AG10803 (cell line): ENCODE results near the gene KRT84.

Experiments used
- DNase-seq: peaks from one replicate; pipeline ENCODE4 v3.0.0; 2010; ENCODE audit warnings: low read depth
- H3K4me3 ChIP-seq: 2 replicates; pipeline ENCODE4 v1.5.1; 2011; ENCODE audit warnings: mild to moderate bottlenecking, low read length, control low read depth
- TF ChIP-seq, protein P1 (sequence below): conservative IDR thresholded peaks from 2 replicates; pipeline ENCODE4 v1.5.1; 2011; ENCODE audit warnings: mild to moderate bottlenecking, low read length, control low read depth, inconsistent platforms

KRT84 gene, protein sequence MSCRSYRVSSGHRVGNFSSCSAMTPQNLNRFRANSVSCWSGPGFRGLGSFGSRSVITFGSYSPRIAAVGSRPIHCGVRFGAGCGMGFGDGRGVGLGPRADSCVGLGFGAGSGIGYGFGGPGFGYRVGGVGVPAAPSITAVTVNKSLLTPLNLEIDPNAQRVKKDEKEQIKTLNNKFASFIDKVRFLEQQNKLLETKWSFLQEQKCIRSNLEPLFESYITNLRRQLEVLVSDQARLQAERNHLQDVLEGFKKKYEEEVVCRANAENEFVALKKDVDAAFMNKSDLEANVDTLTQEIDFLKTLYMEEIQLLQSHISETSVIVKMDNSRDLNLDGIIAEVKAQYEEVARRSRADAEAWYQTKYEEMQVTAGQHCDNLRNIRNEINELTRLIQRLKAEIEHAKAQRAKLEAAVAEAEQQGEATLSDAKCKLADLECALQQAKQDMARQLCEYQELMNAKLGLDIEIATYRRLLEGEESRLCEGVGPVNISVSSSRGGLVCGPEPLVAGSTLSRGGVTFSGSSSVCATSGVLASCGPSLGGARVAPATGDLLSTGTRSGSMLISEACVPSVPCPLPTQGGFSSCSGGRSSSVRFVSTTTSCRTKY

DNA sequence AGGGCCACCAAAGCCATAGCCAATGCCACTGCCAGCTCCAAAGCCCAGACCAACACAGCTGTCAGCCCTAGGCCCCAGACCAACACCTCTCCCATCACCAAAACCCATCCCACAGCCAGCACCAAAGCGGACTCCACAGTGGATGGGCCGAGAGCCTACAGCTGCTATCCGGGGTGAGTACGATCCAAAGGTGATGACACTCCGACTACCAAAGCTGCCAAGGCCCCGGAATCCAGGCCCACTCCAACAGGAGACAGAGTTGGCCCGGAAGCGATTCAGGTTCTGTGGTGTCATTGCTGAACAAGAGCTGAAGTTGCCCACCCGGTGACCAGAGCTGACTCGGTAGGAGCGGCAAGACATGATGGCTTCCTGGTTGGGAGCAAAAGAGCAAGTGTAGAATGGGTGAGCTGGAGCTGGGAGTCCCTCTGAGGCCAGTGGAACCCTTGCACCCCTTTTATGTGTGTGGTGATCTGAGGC is at the start of gene KRT84:
TSS of gene KRT84 (minus strand) at position 427 of the 477 bp plus-strand sequence. CDS start at position 360, 67 bp downstream.
- H3K4me3 ChIP-seq, result no peak within 1 kb of the TSS
- DNase-seq, result no peak
- TF ChIP-seq, protein P1, sequence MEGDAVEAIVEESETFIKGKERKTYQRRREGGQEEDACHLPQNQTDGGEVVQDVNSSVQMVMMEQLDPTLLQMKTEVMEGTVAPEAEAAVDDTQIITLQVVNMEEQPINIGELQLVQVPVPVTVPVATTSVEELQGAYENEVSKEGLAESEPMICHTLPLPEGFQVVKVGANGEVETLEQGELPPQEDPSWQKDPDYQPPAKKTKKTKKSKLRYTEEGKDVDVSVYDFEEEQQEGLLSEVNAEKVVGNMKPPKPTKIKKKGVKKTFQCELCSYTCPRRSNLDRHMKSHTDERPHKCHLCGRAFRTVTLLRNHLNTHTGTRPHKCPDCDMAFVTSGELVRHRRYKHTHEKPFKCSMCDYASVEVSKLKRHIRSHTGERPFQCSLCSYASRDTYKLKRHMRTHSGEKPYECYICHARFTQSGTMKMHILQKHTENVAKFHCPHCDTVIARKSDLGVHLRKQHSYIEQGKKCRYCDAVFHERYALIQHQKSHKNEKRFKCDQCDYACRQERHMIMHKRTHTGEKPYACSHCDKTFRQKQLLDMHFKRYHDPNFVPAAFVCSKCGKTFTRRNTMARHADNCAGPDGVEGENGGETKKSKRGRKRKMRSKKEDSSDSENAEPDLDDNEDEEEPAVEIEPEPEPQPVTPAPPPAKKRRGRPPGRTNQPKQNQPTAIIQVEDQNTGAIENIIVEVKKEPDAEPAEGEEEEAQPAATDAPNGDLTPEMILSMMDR, result no peak

DNA sequence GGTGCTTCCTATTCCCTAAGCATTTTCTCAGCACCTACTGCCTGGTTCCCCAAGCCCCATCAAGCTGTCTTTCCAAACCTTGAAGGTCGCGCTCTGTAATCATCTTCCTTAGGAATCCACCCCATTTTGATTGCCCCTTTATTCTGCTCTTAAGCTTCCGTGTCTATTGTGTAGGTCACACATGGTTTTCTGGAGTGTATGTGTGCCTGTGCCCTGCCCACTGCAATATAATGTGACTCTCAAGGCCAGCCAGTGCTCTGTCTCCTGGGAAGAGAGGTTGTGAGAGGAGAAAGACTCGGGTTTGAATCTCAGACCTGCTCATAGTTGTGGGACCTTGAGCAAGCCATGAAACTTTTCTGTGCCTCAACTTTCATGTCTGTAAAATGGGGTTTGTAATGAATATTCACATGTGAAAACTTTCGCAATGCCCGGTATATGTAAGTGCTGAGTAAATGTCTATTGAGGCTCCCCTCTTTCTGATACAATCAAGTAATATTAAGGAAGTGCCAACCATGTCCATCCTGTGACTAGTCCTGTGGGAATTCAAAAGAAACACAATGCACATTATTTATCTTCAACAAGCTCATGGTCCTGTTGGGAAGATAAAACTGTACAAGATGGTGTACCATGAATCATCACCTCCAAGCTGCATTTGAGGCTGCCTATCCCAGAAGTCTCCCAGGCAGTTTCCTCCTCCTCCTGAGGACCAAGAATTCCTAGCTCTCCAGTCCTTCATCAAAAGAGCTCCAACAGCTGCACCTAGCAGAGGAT is 49.5 kb upstream of the KRT84 start:
- TF ChIP-seq, protein P1, result no peak
- DNase-seq, result no peak
- H3K4me3 ChIP-seq, result no peak overlapping the region

DNA sequence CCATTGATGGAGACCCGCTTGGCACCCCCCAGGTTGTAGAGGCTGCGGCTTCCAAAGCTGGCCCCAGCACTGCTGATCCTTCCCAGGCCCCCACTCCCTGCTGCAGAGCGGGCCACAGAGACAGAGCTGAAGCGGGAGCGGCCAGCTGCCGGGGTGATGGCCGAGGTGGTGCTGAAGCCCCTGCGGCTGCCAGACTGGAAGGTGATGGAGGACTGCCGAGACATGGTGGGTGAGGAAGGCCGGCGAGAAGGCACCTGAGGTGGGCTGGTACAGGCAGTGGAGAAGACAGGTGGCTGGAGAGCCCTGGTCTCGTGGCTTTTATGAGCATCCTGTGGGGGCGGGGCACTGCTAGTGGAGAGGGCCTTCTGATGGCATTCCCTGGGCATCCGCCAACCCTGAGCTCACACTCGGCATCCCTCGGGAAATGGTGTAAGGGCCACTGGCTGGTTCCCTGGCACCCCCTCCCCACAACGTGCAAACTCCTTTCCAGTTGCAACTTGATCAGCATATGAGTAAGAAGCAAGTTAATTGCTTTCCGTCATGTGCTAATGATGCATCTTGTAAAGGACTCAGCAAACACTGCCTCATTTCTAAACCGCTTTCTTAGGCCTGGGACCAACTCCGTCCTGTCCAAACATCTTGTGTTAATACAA is 48.8 kb upstream of the KRT84 start, which contains the start of gene KRT75:
TSS of gene KRT75 (minus strand) at position 291 of the 653 bp plus-strand sequence. CDS start at position 224, 67 bp downstream.
- TF ChIP-seq, protein P1, result no peak
- H3K4me3 ChIP-seq, result no peak within 1 kb of the TSS
- DNase-seq, result peak; percentile 17

DNA sequence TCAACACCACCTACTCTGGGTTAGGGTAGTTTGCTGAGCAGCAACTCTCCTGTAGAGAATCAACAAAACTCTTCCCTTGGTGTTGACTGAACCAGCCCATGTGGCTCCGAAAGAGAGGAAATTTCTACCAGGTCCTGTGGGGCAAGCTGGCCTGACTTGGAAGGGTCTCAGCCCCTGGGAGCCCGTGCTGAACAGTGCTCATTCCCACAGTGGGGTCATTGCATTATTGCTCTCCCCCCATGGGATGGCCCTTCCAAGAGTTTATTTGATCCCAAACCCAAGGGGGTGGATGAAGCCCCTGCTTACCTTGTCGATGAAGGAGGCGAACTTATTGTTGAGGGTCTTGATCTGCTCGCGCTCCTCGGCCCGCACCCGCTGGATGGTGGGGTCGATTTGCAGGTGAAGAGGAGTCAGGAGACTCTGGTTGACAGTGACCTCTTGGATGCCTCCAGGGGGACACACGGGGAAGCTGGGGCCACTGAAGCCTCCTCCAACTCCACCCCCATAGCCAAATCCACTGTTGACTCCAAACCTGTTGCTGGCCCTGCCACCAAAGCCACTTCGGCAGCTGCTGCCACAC is 48.1 kb upstream of the KRT84 start:
- H3K4me3 ChIP-seq, result no peak overlapping the region
- no peak for DNase-seq
- TF ChIP-seq, protein P1, result no peak

DNA sequence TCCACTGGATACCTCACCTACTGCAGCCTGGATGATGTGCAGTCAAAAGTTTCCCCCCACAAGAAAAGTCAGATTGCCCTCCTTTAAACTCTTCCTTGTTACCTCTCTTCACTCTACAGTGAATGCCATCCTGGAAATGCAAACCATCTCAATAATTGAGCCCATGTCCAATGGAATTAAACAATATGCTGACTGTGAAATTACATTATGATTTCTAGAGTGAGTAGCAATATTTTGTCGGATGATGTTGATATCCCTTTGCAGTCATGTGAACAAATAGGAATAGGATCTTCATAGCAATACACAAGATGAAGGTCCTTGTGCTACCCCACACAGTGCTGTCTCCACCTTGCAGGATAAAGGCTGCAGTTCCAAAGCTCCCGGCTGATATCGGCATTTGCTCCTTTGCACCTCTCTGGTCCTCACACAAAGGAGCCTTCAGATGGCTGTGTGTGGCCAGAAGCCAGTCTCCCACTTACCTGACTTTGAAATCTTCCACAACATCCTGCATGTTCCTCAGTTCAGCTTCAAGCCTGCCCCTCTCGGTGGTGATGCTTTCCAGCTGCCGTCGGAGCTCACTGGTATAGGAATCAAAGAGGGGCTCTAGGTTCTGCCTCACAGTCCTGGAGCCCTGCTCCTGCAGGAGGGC is 47.2 kb upstream of the KRT84 start:
- H3K4me3 ChIP-seq, result no peak overlapping the region
- DNase-seq, result no peak
- TF ChIP-seq, protein P1, result no peak

DNA sequence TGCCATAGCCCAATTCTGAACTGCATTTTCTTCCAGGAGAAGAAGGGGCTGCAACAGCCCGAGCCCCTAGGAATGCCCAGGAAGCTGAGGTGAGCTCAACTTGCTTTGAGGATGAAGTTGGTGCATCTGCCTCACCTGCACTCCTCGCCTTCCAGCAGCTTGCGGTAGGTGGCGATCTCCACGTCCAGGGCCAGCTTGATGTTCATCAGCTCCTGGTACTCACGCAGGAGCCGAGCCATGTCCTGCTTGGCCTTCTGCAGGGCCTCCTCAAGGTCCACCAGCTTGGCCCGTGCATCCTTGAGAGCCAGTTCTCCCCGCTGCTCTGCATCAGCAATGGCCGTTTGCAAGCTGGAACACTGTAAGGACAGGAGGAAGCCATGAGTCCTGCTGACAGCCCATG is 42.7 kb upstream of the KRT84 start:
- DNase-seq, result no peak
- TF ChIP-seq, protein P1, result no peak
- no peak overlapping the region for H3K4me3 ChIP-seq
